IMR-90 (cell line): ENCODE results near the gene ZFTA. TPM values are rescaled to one million over a fixed set of nuclear protein-coding genes. Genes with fewer than 3 reads are reported as not detected.

Experiments used
- ATAC-seq: fragments of 200-7000 bp; cut with Tn5 transposase; 2 replicates; pipeline ENCODE4 v1.9.1; 2020; ENCODE audit warnings: low read depth, mild to moderate bottlenecking, moderate library complexity
- BruUV-seq: library from RNA; stranded (reverse); fragments of 400-500 nt; replicated peaks from 2 replicates; lab custom pipeline; 2021; lab: Mats Ljungman, UMichigan
- CTCF ChIA-PET: fragments of 300-600 bp; formaldehyde crosslinking; extraction: SDS; loops from one replicate; lab custom pipeline; 2021; ENCODE audit warnings: antibody characterized with exemption; lab: Yijun Ruan, JAX
- POLR2A ChIA-PET: fragments of 300-600 bp; sonication (Branson Sonifier 250); formaldehyde crosslinking; loops from one replicate; lab custom pipeline; 2022; ENCODE audit warnings: antibody characterized with exemption; ENCODE audit not compliant: unreplicated experiment; lab: Charles Lee
- DNase-seq: peaks from one replicate; pipeline ENCODE4 v3.0.0; 2013
- H2AFZ ChIP-seq: replicated peaks from 2 replicates; pipeline ENCODE3; 2013; ENCODE audit warnings: low read length, mild to moderate bottlenecking; ENCODE audit not compliant: poor library complexity
- H2AK5ac ChIP-seq: 2 replicates; pipeline ENCODE4 v1.6.1; 2013; ENCODE audit warnings: low read depth, low read length, inconsistent platforms
- H2AK9ac ChIP-seq: replicated peaks from 2 replicates; pipeline ENCODE3; 2013; ENCODE audit warnings: mild to moderate bottlenecking, low read depth, low read length, moderate library complexity; ENCODE audit not compliant: poor library complexity
- H2BK120ac ChIP-seq: 2 replicates; pipeline ENCODE4 v1.6.1; 2013; ENCODE audit warnings: low read depth, low read length, inconsistent platforms
- H2BK15ac ChIP-seq: 3 replicates; pipeline ENCODE4 v1.6.1; 2013; ENCODE audit warnings: low read depth, low read length, inconsistent platforms
- H2BK20ac ChIP-seq: 2 replicates; pipeline ENCODE4 v1.6.1; 2013; ENCODE audit warnings: low read depth, mild to moderate bottlenecking, inconsistent platforms, low read length, moderate library complexity
- H2BK5ac ChIP-seq: 2 replicates; pipeline ENCODE4 v1.6.1; 2013; ENCODE audit warnings: mild to moderate bottlenecking, low read depth, low read length, inconsistent platforms; ENCODE audit not compliant: poor library complexity, severe bottlenecking
- H3K14ac ChIP-seq: replicated peaks from 2 replicates; pipeline ENCODE4 v1.6.1; 2013; ENCODE audit warnings: low read depth, low read length, inconsistent platforms
- H3K18ac ChIP-seq: 2 replicates; pipeline ENCODE4 v1.6.1; 2013; ENCODE audit warnings: low read depth, low read length, control low read depth
- H3K23ac ChIP-seq: 2 replicates; pipeline ENCODE4 v1.6.1; 2013; ENCODE audit warnings: low read depth, low read length, inconsistent platforms
- H3K27ac ChIP-seq: 2 replicates; pipeline ENCODE4 v1.5.1; 2013; ENCODE audit warnings: mild to moderate bottlenecking, control low read depth, low read length; ENCODE audit not compliant: insufficient read depth
- H3K27me3 ChIP-seq: 2 replicates; pipeline ENCODE4 v1.6.1; 2013; ENCODE audit warnings: low read length; ENCODE audit not compliant: control insufficient read depth, insufficient read depth
- H3K36me3 ChIP-seq: 2 replicates; pipeline ENCODE4 v1.6.1; 2013; ENCODE audit warnings: low read length, mixed read lengths; ENCODE audit not compliant: control insufficient read depth, insufficient read depth
- H3K4ac ChIP-seq: 2 replicates; pipeline ENCODE4 v1.6.1; 2013; ENCODE audit warnings: low read depth, low read length, inconsistent platforms
- H3K4me1 ChIP-seq: 2 replicates; pipeline ENCODE4 v1.6.1; 2013; ENCODE audit warnings: low read length, mixed read lengths; ENCODE audit not compliant: control insufficient read depth, insufficient read depth
- H3K4me2 ChIP-seq: 2 replicates; pipeline ENCODE4 v1.6.1; 2013; ENCODE audit warnings: low read depth, mild to moderate bottlenecking, control low read depth, low read length, moderate library complexity
- H3K4me3 ChIP-seq: 2 replicates; pipeline ENCODE4 v1.5.1; 2013; ENCODE audit warnings: low read depth, mild to moderate bottlenecking, control low read depth, low read length, moderate library complexity; ENCODE audit not compliant: insufficient read depth
- H3K56ac ChIP-seq: 2 replicates; pipeline ENCODE4 v1.6.1; 2013; ENCODE audit warnings: low read length, inconsistent platforms; ENCODE audit not compliant: insufficient read depth; ENCODE audit errors: extremely low read depth
- H3K79me1 ChIP-seq, 2 experiments: 2 replicates each; pipeline ENCODE4 v1.6.1; 2013; ENCODE audit warnings: low read length in 2 of 2, inconsistent platforms in 1 of 2, low read depth in 1 of 2
- H3K9ac ChIP-seq: 2 replicates; pipeline ENCODE4 v1.6.1; 2013; ENCODE audit warnings: low read depth, low read length, control low read depth
- H3K9me1 ChIP-seq: 2 replicates; pipeline ENCODE4 v1.6.1; 2013; ENCODE audit warnings: low read length, inconsistent platforms; ENCODE audit not compliant: insufficient read depth
- H3K9me3 ChIP-seq: 2 replicates; pipeline ENCODE4 v1.6.1; 2013; ENCODE audit warnings: low read length; ENCODE audit not compliant: control insufficient read depth, insufficient read depth
- H4K20me1 ChIP-seq: 2 replicates; pipeline ENCODE4 v1.6.1; 2013; ENCODE audit warnings: low read length, inconsistent platforms; ENCODE audit not compliant: insufficient read depth
- H4K5ac ChIP-seq: 2 replicates; pipeline ENCODE4 v1.6.1; 2013; ENCODE audit warnings: mild to moderate bottlenecking, low read depth, low read length, control low read depth
- H4K8ac ChIP-seq, 2 experiments: 2 replicates each; pipeline ENCODE4 v1.6.1; 2013; ENCODE audit warnings: low read depth in 2 of 2, low read length in 2 of 2, control low read depth in 1 of 2, inconsistent platforms in 1 of 2
- H4K91ac ChIP-seq: 2 replicates; pipeline ENCODE4 v1.6.1; 2013; ENCODE audit warnings: low read depth, low read length, inconsistent platforms; ENCODE audit not compliant: insufficient read depth
- CEBPB ChIP-seq: IDR thresholded peaks from 2 replicates; pipeline ENCODE4 v1.6.1; 2012; ENCODE audit warnings: low read depth, low read length, improper control_type of control experiment
- ELK1 ChIP-seq: fragments of 150-350 bp; IDR thresholded peaks from 2 replicates; pipeline ENCODE4 v1.6.1; 2016; ENCODE audit warnings: low read depth, mild to moderate bottlenecking, low read length, moderate library complexity, borderline replicate concordance
- FOS ChIP-seq: fragments of 150-350 bp; IDR thresholded peaks from 2 replicates; pipeline ENCODE4 v1.6.1; 2016; ENCODE audit warnings: low read depth, low read length
- RCOR1 ChIP-seq: IDR thresholded peaks from 2 replicates; pipeline ENCODE4 v1.6.1; 2012; ENCODE audit warnings: mild to moderate bottlenecking, low read length, improper control_type of control experiment; ENCODE audit not compliant: insufficient replicate concordance
- WGBS, 2 experiments: methylation state at CpG; one replicate each; pipeline versions ENCODE4 v1.1.5 to v1.1.7; 2013; ENCODE audit warnings: missing lambda C conversion rate in 2 of 2; ENCODE audit not compliant: insufficient read length in 1 of 2; ENCODE audit errors: extremely low coverage in 2 of 2; 5-methylcytosine and 5-hydroxymethylcytosine counted together
- dilution Hi-C: fragments of 300-500 bp; cut with HindIII; formaldehyde crosslinking; loops from one replicate; pipeline ENCODE4 v1.14.3; 2018; ENCODE audit warnings: low sequenced_read_pairs; ENCODE audit not compliant: unreplicated experiment
- in situ Hi-C: fragments of 300-500 bp; cut with MboI; formaldehyde crosslinking; loops from 3 replicates; pipeline ENCODE4 v1.14.3; 2019; ENCODE audit warnings: low sequenced_read_pairs, inconsistent platforms, mixed read lengths
- intact Hi-C: fragments of 100-400 bp; cut with micrococcal nuclease; formaldehyde crosslinking; loops from 2 replicates; pipeline ENCODE4 v1.10.0; 2022
- polyA plus RNA-seq, 3 experiments: library from polyadenylated mRNA; depleted of rRNA; stranded (reverse); fragments of >200 nt; gene quantifications; 2 replicates each; pipeline ENCODE4 v1.2.3, GENCODE V29; 2012; ENCODE audit warnings: low replicate concordance in 1 of 3
- total RNA-seq: library from RNA; depleted of rRNA; stranded (reverse); fragments of >200 nt; gene quantifications from 2 replicates; pipeline ENCODE4 v1.2.3, GENCODE V29; 2012
- TF ChIP-seq, protein P1 (sequence below): fragments of 150-350 bp; IDR thresholded peaks from 2 replicates; pipeline ENCODE4 v1.6.1; 2017; ENCODE audit warnings: mild to moderate bottlenecking, antibody characterized with exemption, low read length, low read depth

ZFTA gene
- total and polyA plus RNA-seq, 2 of the 4 experiments (the other 2 are of a cell fraction), result 5.4 to 8.1 TPM

- dilution Hi-C loops (no loop called here), intact Hi-C loops (no loop called here), in situ Hi-C loops (no loop called here)
- peaks cover 48% of the 10 kb centered on the region for H3K36me3 ChIP-seq
- ATAC-seq (no peak), DNase-seq (no peak)
- H2BK20ac ChIP-seq, result no peak overlapping the region
- H3K79me1 ChIP-seq, result peaks cover 26 to 78% of the 10 kb centered on the region in 2 experiments
- H3K9ac ChIP-seq, result no peak overlapping the region
- no peak overlapping the region for H2BK5ac ChIP-seq
- peaks cover 9% of the 10 kb centered on the region for H3K9me1 ChIP-seq
- H3K27ac ChIP-seq, result no peak overlapping the region
- H4K20me1 ChIP-seq, result peaks cover 42% of the 10 kb centered on the region
- ChIA-PET CTCF (no interaction called here), POLR2A (no interaction called here)
- no peak overlapping the region for H2AFZ ChIP-seq
- no peak overlapping the region for H2BK15ac ChIP-seq
- whole genome bisulfite sequencing, 2 experiments, result no CpG with 5 or more reads among the region's 3 CpGs
- no peak overlapping the region for H3K4ac ChIP-seq
- TF ChIP-seq, protein P1, sequence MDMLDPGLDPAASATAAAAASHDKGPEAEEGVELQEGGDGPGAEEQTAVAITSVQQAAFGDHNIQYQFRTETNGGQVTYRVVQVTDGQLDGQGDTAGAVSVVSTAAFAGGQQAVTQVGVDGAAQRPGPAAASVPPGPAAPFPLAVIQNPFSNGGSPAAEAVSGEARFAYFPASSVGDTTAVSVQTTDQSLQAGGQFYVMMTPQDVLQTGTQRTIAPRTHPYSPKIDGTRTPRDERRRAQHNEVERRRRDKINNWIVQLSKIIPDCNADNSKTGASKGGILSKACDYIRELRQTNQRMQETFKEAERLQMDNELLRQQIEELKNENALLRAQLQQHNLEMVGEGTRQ, result no peak
- no peak for TF ChIP-seq RCOR1
- no peak for TF ChIP-seq FOS
- TF ChIP-seq CEBPB, result no peak
- TF ChIP-seq ELK1, result no peak
- peaks cover 4% of the 10 kb centered on the region for H3K4me1 ChIP-seq
- H2AK5ac ChIP-seq, result no peak overlapping the region
- H4K8ac ChIP-seq, result no peak overlapping the region
- no peaks in the 10 kb centered on the region for H3K9me3 ChIP-seq
- H3K4me3 ChIP-seq, result no peak overlapping the region
- H3K27me3 ChIP-seq, result no peaks in the 10 kb centered on the region
- no peak overlapping the region for H4K91ac ChIP-seq
- no peak overlapping the region for H2BK120ac ChIP-seq
- H3K56ac ChIP-seq, result no peak overlapping the region
- no TSS peak for BruUV-seq
- no peak overlapping the region for H3K14ac ChIP-seq
- H3K4me2 ChIP-seq, result no peak overlapping the region
- no peak overlapping the region for H4K5ac ChIP-seq
- H2AK9ac ChIP-seq, result no peak overlapping the region
- H3K18ac ChIP-seq, result no peak overlapping the region
- peak overlapping the region; percentile 5; the same call in 1 of the 2 replicates for H3K23ac ChIP-seq
These were observed 48.2 kb upstream of the ZFTA start for GRCh38 chr11:63816732-63817131.
